ENCODE data around the gene GBP2. TPM values are rescaled to one million over a fixed set of nuclear protein-coding genes. Genes with fewer than 3 reads are reported as not detected.

Gene GBP2
- total RNA-seq, 2 experiments from 2014 or later = 87.6 to 91.8 TPM

GRCh38 chr1:89167590-89168230, 41.8 kb upstream of the GBP2 start:
- Mint-ChIP-seq H3K4me3 (no peak overlapping the region), H3K27me3 (no peaks in the 10 kb centered on the region), H3K9me3 (peaks cover 5% of the 10 kb centered on the region), H3K27ac (no peak overlapping the region), H3K36me3 (ENCODE audit: low read depth) (no peaks in the 10 kb centered on the region), H3K4me1 (ENCODE audit: low read depth) (no peaks in the 10 kb centered on the region)
- Histone ChIP-seq H3K27me3 (ENCODE audit: control insufficient read depth in 1 of 2, insufficient read depth in 2 of 2, low read length in 2 of 2) (no peaks in the 10 kb centered on the region), H3K9me3 (ENCODE audit: control insufficient read depth in 1 of 2, insufficient read depth in 1 of 2, low read length in 2 of 2) (no peaks in the 10 kb centered on the region), H3K4me3 (ENCODE audit: low read length) (no peak overlapping the region), H3K27ac (ENCODE audit: low read depth in 1 of 2, low read length in 2 of 2) (no peak overlapping the region), H3K36me3 (ENCODE audit: insufficient read depth, low read length) (no peaks in the 10 kb centered on the region), H3K4me1 (ENCODE audit: insufficient read depth, low read length) (no peaks in the 10 kb centered on the region)
- ChIA-PET CTCF (no interaction called here), POLR2A (no interaction called here)
- TF ChIP-seq CTCF (IDR thresholded peaks at IDR 0.05) = no peak
- DNase-seq (no peak), ATAC-seq (ENCODE audit: poor library complexity) (no peak)
- intact Hi-C loops (cut with DNase I, micrococcal nuclease) = no loop called here

- Mint-ChIP-seq H3K4me1 (ENCODE audit: low read depth) (no peaks in the 10 kb centered on the region), H3K9me3 (peaks cover 3% of the 10 kb centered on the region), H3K36me3 (ENCODE audit: low read depth) (no peaks in the 10 kb centered on the region), H3K27me3 (no peaks in the 10 kb centered on the region), H3K4me3 (no peak overlapping the region), H3K27ac (no peak overlapping the region)
- ChIA-PET POLR2A (interaction anchor here (0.6 kb wide), 1 partner anchor 300 kb away, joined by 3 read pairs; no protein-coding TSS in a partner anchor), CTCF (no interaction called here)
- H3K4me1 ChIP-seq (ENCODE audit: insufficient read depth, low read length) = no peaks in the 10 kb centered on the region
- ATAC-seq (ENCODE audit: poor library complexity) (no peak), DNase-seq (no peak)
- intact Hi-C loops (cut with DNase I, micrococcal nuclease) = no loop called here
- no peak overlapping the region for H3K27ac ChIP-seq (ENCODE audit: low read depth in 1 of 2, low read length in 2 of 2)
- no peaks in the 10 kb centered on the region for H3K36me3 ChIP-seq (ENCODE audit: insufficient read depth, low read length)
- H3K4me3 ChIP-seq (ENCODE audit: low read length) = no peak overlapping the region
- no peaks in the 10 kb centered on the region for H3K27me3 ChIP-seq (ENCODE audit: control insufficient read depth in 1 of 2, insufficient read depth in 2 of 2, low read length in 2 of 2)
- no peak for TF ChIP-seq CTCF (IDR thresholded peaks at IDR 0.05)
- no peaks in the 10 kb centered on the region for H3K9me3 ChIP-seq (ENCODE audit: control insufficient read depth in 1 of 2, insufficient read depth in 1 of 2, low read length in 2 of 2)
Observed at GRCh38 chr1:89166705-89167104, 40.8 kb upstream of the GBP2 start.

- ATAC-seq (ENCODE audit: poor library complexity) = no peak
- H3K4me1 Mint-ChIP-seq (ENCODE audit: low read depth) = no peaks in the 10 kb centered on the region
- H3K27ac Mint-ChIP-seq = no peak overlapping the region
- POLR2A ChIA-PET = interaction anchor here (0.6 kb wide), 1 partner anchor 299 kb away, joined by 3 read pairs; no protein-coding TSS in a partner anchor
- no peaks in the 10 kb centered on the region for H3K27me3 Mint-ChIP-seq
- H3K4me3 Mint-ChIP-seq = no peak overlapping the region
- H3K36me3 Mint-ChIP-seq (ENCODE audit: low read depth) = no peaks in the 10 kb centered on the region
- no peak for DNase-seq
- H3K9me3 Mint-ChIP-seq = peaks cover 5% of the 10 kb centered on the region
- no peak for TF ChIP-seq CTCF (IDR thresholded peaks at IDR 0.05)
- Histone ChIP-seq H3K9me3 (ENCODE audit: control insufficient read depth in 1 of 2, insufficient read depth in 1 of 2, low read length in 2 of 2) (no peaks in the 10 kb centered on the region), H3K36me3 (ENCODE audit: insufficient read depth, low read length) (no peaks in the 10 kb centered on the region), H3K27me3 (ENCODE audit: control insufficient read depth in 1 of 2, insufficient read depth in 2 of 2, low read length in 2 of 2) (no peaks in the 10 kb centered on the region), H3K27ac (ENCODE audit: low read depth in 1 of 2, low read length in 2 of 2) (no peak overlapping the region), H3K4me3 (ENCODE audit: low read length) (no peak overlapping the region), H3K4me1 (ENCODE audit: insufficient read depth, low read length) (no peaks in the 10 kb centered on the region)
- intact Hi-C loops (cut with DNase I, micrococcal nuclease) = no loop called here
- CTCF ChIA-PET = interaction anchor here (0.7 kb wide), 1 partner anchor 23 kb away, joined by 3 read pairs; no protein-coding TSS in a partner anchor
Observed at GRCh38 chr1:89165811-89166210, 39.9 kb upstream of the GBP2 start.
